Measurements from ENCODE around the gene DDX42. TPM values are rescaled to one million over a fixed set of nuclear protein-coding genes. Genes with fewer than 3 reads are reported as not detected.

Gene DDX42
- total and polyA plus RNA-seq, 2 of the 13 experiments (the other 11 are each of a cell fraction or from before 2014, with no cell fraction given): 87.2 to 92.9 TPM

DNA sequence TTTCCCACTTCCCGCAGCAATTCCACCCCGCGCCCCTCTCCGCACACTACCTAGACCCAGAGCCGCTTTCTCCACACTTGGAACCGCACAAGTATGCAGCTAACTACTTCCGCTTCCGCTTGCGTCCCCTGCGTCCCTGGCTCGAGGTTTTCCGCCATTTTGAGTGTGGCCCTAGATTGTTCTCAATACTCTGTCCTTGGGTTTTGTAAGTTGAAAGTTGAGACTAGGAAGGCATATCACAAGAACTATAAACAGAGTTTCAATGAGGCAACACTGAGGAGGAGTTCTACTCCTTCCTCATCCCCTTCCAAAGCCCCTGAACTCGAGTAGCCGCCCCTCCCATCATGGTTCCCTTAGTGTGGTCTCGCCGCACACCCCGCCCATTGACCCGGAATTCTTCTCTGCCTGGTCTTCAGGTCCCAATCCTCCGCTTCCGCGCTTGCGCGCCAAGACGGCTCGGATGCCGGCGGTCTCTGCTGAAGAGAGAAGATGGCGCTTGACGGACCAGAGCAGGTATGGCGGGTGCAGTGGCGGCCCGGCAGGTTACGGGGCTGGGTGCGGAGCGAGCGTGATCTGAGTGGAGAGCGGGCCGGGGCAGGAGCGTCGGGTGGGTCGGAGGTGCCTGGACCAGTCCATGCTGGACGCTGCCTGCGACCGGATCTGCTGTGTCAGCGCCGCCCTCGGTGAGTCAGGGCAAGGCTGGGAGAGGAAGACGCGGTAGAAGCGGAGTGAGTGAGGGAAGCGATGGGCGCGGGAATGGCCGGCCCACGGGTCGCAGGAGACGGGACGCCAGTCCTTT lies 53.2 kb downstream of the DDX42 start, which contains the start of the genes FTSJ3 and PSMC5 (continued):
- TF ChIP-seq SNAPC4 (CRISPR knock-in tag; IDR thresholded peaks at IDR 0.05) (peak; percentile 88; the same call in 1 of the 2 replicates), SRF (IDR thresholded peaks at IDR 0.05; ENCODE audit: low read depth, low read length) (0 out of 2 replicates have a peak, but pooled peaks have one; percentile 44), SKIL (CRISPR knock-in tag; IDR thresholded peaks at IDR 0.05; ENCODE audit: borderline replicate concordance) (no peak), XBP1 (CRISPR knock-in tag; IDR thresholded peaks at IDR 0.05) (no peak), TOE1 (CRISPR knock-in tag; IDR thresholded peaks at IDR 0.05) (no peak), RBM39 (IDR thresholded peaks at IDR 0.05; ENCODE audit: low read depth, low read length, poor library complexity, severe bottlenecking) (peak; percentile 79), ZNF251 (CRISPR knock-in tag; IDR thresholded peaks at IDR 0.05) (peak; percentile 76; the same call in 1 of the 2 replicates), HES4 (CRISPR knock-in tag; IDR thresholded peaks at IDR 0.05; ENCODE audit: borderline replicate concordance) (no peak; the same call in 1 of the 2 replicates), TEAD3 (CRISPR knock-in tag; optimal IDR thresholded peaks at IDR 0.05; ENCODE audit: borderline replicate concordance) (peak; percentile 87), NFRKB (IDR thresholded peaks at IDR 0.05) (peak; percentile 91), CBX2 (IDR thresholded peaks at IDR 0.05; ENCODE audit: low read depth, low read length) (no peak), CBX2 (CRISPR knock-in tag; IDR thresholded peaks at IDR 0.05; ENCODE audit: low read depth) (peak; percentile 89; the same call in 1 of the 2 replicates), ZBTB1 (CRISPR knock-in tag; IDR thresholded peaks at IDR 0.05; ENCODE audit: borderline replicate concordance) (peak; percentile 90), PHF20 (CRISPR knock-in tag; IDR thresholded peaks at IDR 0.05) (peak; percentile 92), DR1 (CRISPR knock-in tag; IDR thresholded peaks at IDR 0.05) (peak; percentile 77), MEIS1 (CRISPR knock-in tag; IDR thresholded peaks at IDR 0.05; ENCODE audit: borderline replicate concordance) (peak; percentile 93)
- TF ChIP-seq, protein P1, sequence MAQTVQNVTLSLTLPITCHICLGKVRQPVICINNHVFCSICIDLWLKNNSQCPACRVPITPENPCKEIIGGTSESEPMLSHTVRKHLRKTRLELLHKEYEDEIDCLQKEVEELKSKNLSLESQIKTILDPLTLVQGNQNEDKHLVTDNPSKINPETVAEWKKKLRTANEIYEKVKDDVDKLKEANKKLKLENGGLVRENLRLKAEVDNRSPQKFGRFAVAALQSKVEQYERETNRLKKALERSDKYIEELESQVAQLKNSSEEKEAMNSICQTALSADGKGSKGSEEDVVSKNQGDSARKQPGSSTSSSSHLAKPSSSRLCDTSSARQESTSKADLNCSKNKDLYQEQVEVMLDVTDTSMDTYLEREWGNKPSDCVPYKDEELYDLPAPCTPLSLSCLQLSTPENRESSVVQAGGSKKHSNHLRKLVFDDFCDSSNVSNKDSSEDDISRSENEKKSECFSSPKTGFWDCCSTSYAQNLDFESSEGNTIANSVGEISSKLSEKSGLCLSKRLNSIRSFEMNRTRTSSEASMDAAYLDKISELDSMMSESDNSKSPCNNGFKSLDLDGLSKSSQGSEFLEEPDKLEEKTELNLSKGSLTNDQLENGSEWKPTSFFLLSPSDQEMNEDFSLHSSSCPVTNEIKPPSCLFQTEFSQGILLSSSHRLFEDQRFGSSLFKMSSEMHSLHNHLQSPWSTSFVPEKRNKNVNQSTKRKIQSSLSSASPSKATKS (CRISPR knock-in tag; IDR thresholded peaks at IDR 0.05): no peak
- TF ChIP-seq, protein P2, sequence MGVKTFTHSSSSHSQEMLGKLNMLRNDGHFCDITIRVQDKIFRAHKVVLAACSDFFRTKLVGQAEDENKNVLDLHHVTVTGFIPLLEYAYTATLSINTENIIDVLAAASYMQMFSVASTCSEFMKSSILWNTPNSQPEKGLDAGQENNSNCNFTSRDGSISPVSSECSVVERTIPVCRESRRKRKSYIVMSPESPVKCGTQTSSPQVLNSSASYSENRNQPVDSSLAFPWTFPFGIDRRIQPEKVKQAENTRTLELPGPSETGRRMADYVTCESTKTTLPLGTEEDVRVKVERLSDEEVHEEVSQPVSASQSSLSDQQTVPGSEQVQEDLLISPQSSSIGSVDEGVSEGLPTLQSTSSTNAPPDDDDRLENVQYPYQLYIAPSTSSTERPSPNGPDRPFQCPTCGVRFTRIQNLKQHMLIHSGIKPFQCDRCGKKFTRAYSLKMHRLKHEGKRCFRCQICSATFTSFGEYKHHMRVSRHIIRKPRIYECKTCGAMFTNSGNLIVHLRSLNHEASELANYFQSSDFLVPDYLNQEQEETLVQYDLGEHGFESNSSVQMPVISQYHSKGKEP (CRISPR knock-in tag; IDR thresholded peaks at IDR 0.05): 0 out of 2 replicates have a peak, but pooled peaks have one; percentile 21
